Measurements from ENCODE around the gene NOC2L. TPM values are rescaled to one million over a fixed set of nuclear protein-coding genes. Genes with fewer than 3 reads are reported as not detected.

NOC2L gene
- total and polyA plus RNA-seq, 5 donors from 2014 or later = 36.8 to 56.6 (median 54.0) TPM

GRCh38 chr1:941015-941587 lies 18.0 kb downstream of the NOC2L start:
- H3K27ac ChIP-seq (ENCODE audit: insufficient read depth, low read length, poor library complexity, severe bottlenecking) = no peak overlapping the region
- Mint-ChIP-seq H3K4me3 (peak overlapping the region; percentile 70 to 84 (median 76)), H3K9me3 (no peaks in the 10 kb centered on the region), H3K36me3 (peaks cover 9% of the 10 kb centered on the region), H3K4me1 (peaks cover 0 to 13% (median 0%) of the 10 kb centered on the region in 4 donors), H3K27me3 (peaks cover 26% of the 10 kb centered on the region), H3K27ac (no peak overlapping the region)
- no peaks in the 10 kb centered on the region for H3K27me3 ChIP-seq (ENCODE audit: control insufficient read depth, insufficient read depth, low read length)
- H3K4me1 ChIP-seq (ENCODE audit: control insufficient read depth, insufficient read depth, low read length, poor library complexity, severe bottlenecking) = peaks cover 27% of the 10 kb centered on the region
- no peaks in the 10 kb centered on the region for H3K36me3 ChIP-seq (ENCODE audit: control insufficient read depth, insufficient read depth, low read length)
- H3K9me3 ChIP-seq (ENCODE audit: control insufficient read depth in 2 of 2, low read length in 2 of 2) = no peaks in the 10 kb centered on the region
- ATAC-seq (ENCODE audit: low read depth in 2 of 2) (no peak), DNase-seq (no peak)
- no peak overlapping the region for H3K4me3 ChIP-seq (ENCODE audit: low read depth, low read length)

- no peak overlapping the region for H3K27ac Mint-ChIP-seq
- H3K27me3 Mint-ChIP-seq = peaks cover 26% of the 10 kb centered on the region
- H3K36me3 Mint-ChIP-seq = peaks cover 2% of the 10 kb centered on the region
- H3K9me3 Mint-ChIP-seq = no peaks in the 10 kb centered on the region
- no peaks in the 10 kb centered on the region for H3K36me3 ChIP-seq (ENCODE audit: control insufficient read depth, insufficient read depth, low read length)
- H3K27me3 ChIP-seq (ENCODE audit: control insufficient read depth, insufficient read depth, low read length) = no peaks in the 10 kb centered on the region
- H3K4me3 ChIP-seq (ENCODE audit: low read depth, low read length) = no peak overlapping the region
- no peak overlapping the region for H3K27ac ChIP-seq (ENCODE audit: insufficient read depth, low read length, poor library complexity, severe bottlenecking)
- peak in 1 of 2 donors; percentile 24 for ATAC-seq (ENCODE audit: low read depth in 2 of 2)
- peaks cover 27% of the 10 kb centered on the region for H3K4me1 ChIP-seq (ENCODE audit: control insufficient read depth, insufficient read depth, low read length, poor library complexity, severe bottlenecking)
- peak in 1 of 3 donors; percentile 26 for DNase-seq
- H3K4me1 Mint-ChIP-seq = peaks cover 0 to 13% (median 0%) of the 10 kb centered on the region in 4 donors
- peak overlapping the region; percentile 66 to 84 (median 74) for H3K4me3 Mint-ChIP-seq
- no peaks in the 10 kb centered on the region for H3K9me3 ChIP-seq (ENCODE audit: control insufficient read depth in 2 of 2, low read length in 2 of 2)
Measured at GRCh38 chr1:940107-941014, 18.7 kb downstream of the NOC2L start.

- H3K4me1 Mint-ChIP-seq = peaks cover 0 to 16% (median 0%) of the 10 kb centered on the region in 4 donors
- peaks cover 27% of the 10 kb centered on the region for H3K4me1 ChIP-seq (ENCODE audit: control insufficient read depth, insufficient read depth, low read length, poor library complexity, severe bottlenecking)
- no peaks in the 10 kb centered on the region for H3K36me3 ChIP-seq (ENCODE audit: control insufficient read depth, insufficient read depth, low read length)
- no peaks in the 10 kb centered on the region for H3K27me3 ChIP-seq (ENCODE audit: control insufficient read depth, insufficient read depth, low read length)
- no peaks in the 10 kb centered on the region for H3K36me3 Mint-ChIP-seq
- H3K9me3 Mint-ChIP-seq = no peaks in the 10 kb centered on the region
- H3K4me3 ChIP-seq (ENCODE audit: low read depth, low read length) = no peak overlapping the region
- no peak overlapping the region for H3K27ac Mint-ChIP-seq
- no peak overlapping the region for H3K27ac ChIP-seq (ENCODE audit: insufficient read depth, low read length, poor library complexity, severe bottlenecking)
- peak overlapping the region in 2 of 4 donors; percentile 16 to 54 for H3K4me3 Mint-ChIP-seq
- no peaks in the 10 kb centered on the region for H3K9me3 ChIP-seq (ENCODE audit: control insufficient read depth in 2 of 2, low read length in 2 of 2)
- DNase-seq (no peak), ATAC-seq (ENCODE audit: low read depth in 2 of 2) (no peak)
- peaks cover 31% of the 10 kb centered on the region for H3K27me3 Mint-ChIP-seq
Measured at GRCh38 chr1:939511-940106, 19.4 kb downstream of the NOC2L start.

DNA sequence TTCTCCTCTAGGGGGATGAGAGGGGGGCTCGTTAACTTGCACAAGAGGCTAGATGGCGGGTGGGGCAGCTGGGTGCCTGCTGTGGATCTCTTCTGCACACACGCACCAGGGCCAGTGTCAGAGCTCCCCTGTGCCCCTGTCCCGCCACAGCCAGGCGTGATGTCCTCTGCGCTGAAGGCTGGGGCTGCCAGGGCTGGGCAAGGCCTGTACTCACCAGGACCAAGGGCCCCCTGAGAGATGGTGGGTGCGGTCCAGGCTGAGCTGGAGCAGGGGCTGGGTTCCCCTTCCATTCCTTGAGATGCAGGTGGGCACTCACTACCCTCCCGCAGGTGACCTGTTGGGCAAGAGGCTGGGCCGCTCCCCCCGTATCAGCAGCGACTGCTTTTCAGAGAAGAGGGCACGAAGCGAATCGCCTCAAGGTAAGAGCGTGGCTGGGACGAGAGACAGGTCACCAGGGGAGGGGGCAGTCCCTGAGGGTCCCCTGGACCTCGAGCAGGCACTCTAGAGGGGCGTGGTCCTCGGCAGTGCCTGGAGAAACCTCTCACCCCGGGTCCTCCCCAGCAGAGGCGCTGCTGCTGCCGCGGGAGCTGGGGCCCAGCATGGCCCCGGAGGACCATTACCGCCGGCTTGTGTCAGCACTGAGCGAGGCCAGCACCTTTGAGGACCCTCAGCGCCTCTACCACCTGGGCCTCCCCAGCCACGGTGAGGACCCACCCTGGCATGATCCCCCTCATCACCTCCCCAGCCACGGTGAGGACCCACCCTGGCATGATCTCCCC lies 20.2 kb downstream of the NOC2L start:
- Mint-ChIP-seq H3K27me3 (peaks cover 31% of the 10 kb centered on the region), H3K4me3 (peak overlapping the region in 1 of 4 donors; percentile 16), H3K27ac (no peak overlapping the region), H3K4me1 (peaks cover 0 to 16% (median 0%) of the 10 kb centered on the region in 4 donors), H3K9me3 (no peaks in the 10 kb centered on the region), H3K36me3 (no peaks in the 10 kb centered on the region)
- ATAC-seq (ENCODE audit: low read depth in 2 of 2) = no peak
- DNase-seq = no peak
- H3K9me3 ChIP-seq (ENCODE audit: control insufficient read depth in 2 of 2, low read length in 2 of 2) = no peaks in the 10 kb centered on the region
- H3K27me3 ChIP-seq (ENCODE audit: control insufficient read depth, insufficient read depth, low read length) = no peaks in the 10 kb centered on the region
- peaks cover 27% of the 10 kb centered on the region for H3K4me1 ChIP-seq (ENCODE audit: control insufficient read depth, insufficient read depth, low read length, poor library complexity, severe bottlenecking)
- H3K36me3 ChIP-seq (ENCODE audit: control insufficient read depth, insufficient read depth, low read length) = no peaks in the 10 kb centered on the region
- no peak overlapping the region for H3K27ac ChIP-seq (ENCODE audit: insufficient read depth, low read length, poor library complexity, severe bottlenecking)
- no peak overlapping the region for H3K4me3 ChIP-seq (ENCODE audit: low read depth, low read length)

DNA sequence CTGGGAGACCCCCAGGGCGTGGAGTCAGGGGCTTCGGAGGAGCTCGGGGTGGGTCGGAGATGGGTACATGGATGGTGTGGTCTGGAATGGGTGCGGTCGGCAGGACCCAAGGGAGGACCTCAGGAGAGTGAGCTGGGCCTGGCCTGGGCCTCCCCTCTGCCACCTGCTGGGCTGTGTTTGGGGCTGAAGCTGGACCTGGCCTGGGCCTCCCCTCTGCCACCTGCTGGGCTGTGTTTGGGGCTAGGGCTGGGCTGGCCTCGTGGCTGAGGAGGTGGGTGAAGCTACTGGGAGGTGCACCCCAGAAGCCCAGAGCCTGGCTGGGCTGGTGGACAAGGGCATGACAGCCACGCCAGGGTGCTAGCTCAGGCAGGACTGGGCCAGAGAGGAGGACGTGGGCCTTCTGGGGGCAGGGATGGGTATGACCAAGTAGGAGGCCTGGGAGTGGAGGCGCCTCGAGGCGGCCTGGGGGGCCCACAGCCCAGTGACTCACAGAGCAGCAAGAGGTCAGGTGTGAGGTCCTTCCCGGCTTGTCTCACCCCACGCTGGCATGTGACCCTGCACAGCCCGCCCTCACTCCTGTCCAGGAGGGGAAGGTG lies 20.9 kb downstream of the NOC2L start:
- Mint-ChIP-seq H3K9me3 (no peaks in the 10 kb centered on the region), H3K4me1 (peaks cover 0 to 15% (median 0%) of the 10 kb centered on the region in 4 donors), H3K27ac (no peak overlapping the region), H3K27me3 (peaks cover 32% of the 10 kb centered on the region), H3K4me3 (peak overlapping the region in 1 of 4 donors; percentile 48), H3K36me3 (no peaks in the 10 kb centered on the region)
- Histone ChIP-seq H3K27ac (ENCODE audit: insufficient read depth, low read length, poor library complexity, severe bottlenecking) (no peak overlapping the region), H3K27me3 (ENCODE audit: control insufficient read depth, insufficient read depth, low read length) (no peaks in the 10 kb centered on the region), H3K4me3 (ENCODE audit: low read depth, low read length) (no peak overlapping the region), H3K4me1 (ENCODE audit: control insufficient read depth, insufficient read depth, low read length, poor library complexity, severe bottlenecking) (peaks cover 27% of the 10 kb centered on the region), H3K9me3 (ENCODE audit: control insufficient read depth in 2 of 2, low read length in 2 of 2) (no peaks in the 10 kb centered on the region), H3K36me3 (ENCODE audit: control insufficient read depth, insufficient read depth, low read length) (no peaks in the 10 kb centered on the region)
- no peak for ATAC-seq (ENCODE audit: low read depth in 2 of 2)
- no peak for DNase-seq

DNA sequence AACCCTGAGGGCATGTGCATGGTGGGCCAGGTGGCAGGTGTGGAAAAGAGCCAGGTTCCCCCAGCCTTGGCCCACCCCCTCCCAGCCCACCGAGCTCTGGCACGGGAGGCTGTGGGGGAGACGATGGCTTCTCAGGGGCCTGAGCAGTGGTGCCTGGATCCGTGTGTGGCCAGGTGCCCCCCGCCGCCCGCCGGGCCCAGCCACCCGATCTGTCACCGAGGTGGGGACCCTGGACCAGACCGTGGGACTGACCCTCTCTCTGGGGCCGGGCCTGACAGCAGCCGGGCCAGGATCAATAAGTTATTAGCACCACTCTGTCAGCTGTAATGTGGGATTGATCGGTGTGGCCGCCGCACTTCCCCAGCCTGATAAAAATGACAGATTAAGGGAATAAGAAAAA lies 21.5 kb downstream of the NOC2L start:
- ATAC-seq (ENCODE audit: low read depth in 2 of 2) = no peak
- H3K27ac Mint-ChIP-seq = no peak overlapping the region

More for the DNA sequence above, 21.5 kb downstream of the NOC2L start:
- no peaks in the 10 kb centered on the region for H3K27me3 ChIP-seq (ENCODE audit: control insufficient read depth, insufficient read depth, low read length)
- Mint-ChIP-seq H3K9me3 (no peaks in the 10 kb centered on the region), H3K4me1 (peaks cover 0 to 13% (median 0%) of the 10 kb centered on the region in 4 donors), H3K27me3 (peaks cover 29% of the 10 kb centered on the region), H3K4me3 (no peak overlapping the region), H3K36me3 (no peaks in the 10 kb centered on the region)
- H3K9me3 ChIP-seq (ENCODE audit: control insufficient read depth in 2 of 2, low read length in 2 of 2) = no peaks in the 10 kb centered on the region
- no peak for DNase-seq
- H3K4me3 ChIP-seq (ENCODE audit: low read depth, low read length) = no peak overlapping the region
- H3K4me1 ChIP-seq (ENCODE audit: control insufficient read depth, insufficient read depth, low read length, poor library complexity, severe bottlenecking) = peaks cover 23% of the 10 kb centered on the region
- H3K27ac ChIP-seq (ENCODE audit: insufficient read depth, low read length, poor library complexity, severe bottlenecking) = no peak overlapping the region
- no peaks in the 10 kb centered on the region for H3K36me3 ChIP-seq (ENCODE audit: control insufficient read depth, insufficient read depth, low read length)
